H1 (cell line): Measurements from ENCODE around the gene ODF2L. TPM values are rescaled to one million over a fixed set of nuclear protein-coding genes. Genes with fewer than 3 reads are reported as not detected.

Source experiments
- microRNA-seq, 2 experiments: library from miRNA; unstranded; fragments of <30 nt; microRNA quantifications; one replicate each; pipeline versions ENCODE4 to v1.2.0, GENCODE V29; 2016 to 2020; ENCODE audit warnings: borderline microRNAs expressed in 2 of 2, borderline number of aligned reads in 2 of 2, borderline replicate concordance in 1 of 2
- polyA plus RNA-seq, 7 experiments: library from polyadenylated mRNA; depleted of rRNA in 3 of 7; stranded (reverse) in 5 of 7; unstranded in 2 of 7; fragments of >200 nt in 5 of 7; fragments of 200-250 nt in 2 of 7; gene quantifications; 1 replicate in 5 of 7; 2 replicates in 1 of 7; 4 replicates in 1 of 7; pipeline versions ENCODE4 v1.2.1 to v1.2.3, GENCODE V29; 2011 to 2013; ENCODE audit warnings: missing spikeins in 2 of 7, mixed read lengths in 2 of 7
- small RNA-seq: library from polyadenylated mRNA; stranded (forward); fragments of <200 nt; extraction: miRNeasy Mini kit (QIAGEN cat#:217004); gene quantifications from one replicate; pipeline ENCODE3, GENCODE V24; 2013; ENCODE audit not compliant: insufficient read depth
- total RNA-seq: library from RNA; stranded (reverse); fragmentation: NEBNext Ultra II Directional; extraction: Animal tissue kit (Norgen Biotek cat#: 25700); gene quantifications from 2 replicates; pipeline ENCODE4 v1.2.1, GENCODE V29; 2021

Gene ODF2L
- total and polyA plus RNA-seq, 2 of the 8 experiments (the other 6 are each of a cell fraction or from before 2014, with no cell fraction given): 3.2 to 27.1 TPM

Small RNA genes lying within 50 kb of the gene (microRNA-seq; reads per million reads assigned to microRNA genes)
- gene MIR7856: 0 reads per million in 2 experiments

Small RNA genes lying within 50 kb of the gene (small RNA-seq; reads per million reads assigned to genes)
- not detected for gene MIR7856

Other genes starting within 250 kb of the ODF2L start
- gene COL24A1, start 239.6 kb downstream of the ODF2L start, total RNA-seq: 0.77 and 1.1 TPM in 2 replicates
- gene COL24A1, start 239.6 kb downstream of the ODF2L start, polyA plus RNA-seq (2011; rRNA removed): 0.23 and 0.46 TPM in 2 replicates
- not detected in 2 replicates for gene CLCA2, start 27.8 kb upstream of the ODF2L start, total RNA-seq
- gene CLCA2, start 27.8 kb upstream of the ODF2L start, polyA plus RNA-seq (2011; rRNA removed): not detected in 2 replicates
- not detected in 2 replicates for gene CLCA1, start 72.6 kb upstream of the ODF2L start, total RNA-seq
- not detected in 2 replicates for gene CLCA1, start 72.6 kb upstream of the ODF2L start, polyA plus RNA-seq (2011; rRNA removed)
- gene CLCA4, start 150.8 kb upstream of the ODF2L start, total RNA-seq: not detected in 2 replicates
- not detected in 2 replicates for gene CLCA4, start 150.8 kb upstream of the ODF2L start, polyA plus RNA-seq (2011; rRNA removed)